ENCODE data around the gene GNG4. TPM values are rescaled to one million over a fixed set of nuclear protein-coding genes. Genes with fewer than 3 reads are reported as not detected.

GNG4 gene
- total and polyA plus RNA-seq, 2 donors (not counting 1 experiment from before 2014, with no cell fraction given): under 0.01 to 0.06 TPM

GRCh38 chr1:235586413-235586812 lies 63.2 kb downstream of the GNG4 start:
- no peak for DNase-seq (ENCODE audit: low read depth in 2 of 2)
- Histone ChIP-seq H3K4me3 (replicated peaks in 1 of 4; ENCODE audit: control extremely low read depth in 1 of 4, insufficient read depth in 1 of 4, low read depth in 3 of 4, low read length in 4 of 4) (no peak overlapping the region), H2AFZ (ENCODE audit: low read length) (no peak overlapping the region), H3K27me3 (ENCODE audit: control insufficient read depth, insufficient read depth, low read length) (peaks cover 8% of the 10 kb centered on the region), H3K9me3 (ENCODE audit: control insufficient read depth, insufficient read depth, low read depth, low read length) (no peaks in the 10 kb centered on the region), H3K27ac (ENCODE audit: insufficient read depth, low read length) (no peak overlapping the region), H3K9ac (ENCODE audit: insufficient read depth, low read length) (no peak overlapping the region), H3K36me3 (ENCODE audit: control insufficient read depth, insufficient read depth, low read length) (no peaks in the 10 kb centered on the region), H3K79me2 (ENCODE audit: control insufficient read depth, insufficient read depth, low read length) (no peaks in the 10 kb centered on the region), H3K4me1 (ENCODE audit: control insufficient read depth, extremely low read depth, insufficient read depth, low read length) (no peaks in the 10 kb centered on the region), H3K4me2 (ENCODE audit: extremely low read depth, insufficient read depth, low read length) (no peak overlapping the region), H4K20me1 (ENCODE audit: control insufficient read depth, extremely low read depth, insufficient read depth, low read length) (no peaks in the 10 kb centered on the region)
- no peak for TF ChIP-seq CTCF (conservative IDR thresholded peaks at IDR 0.05 in 1 of 2, IDR thresholded peaks at IDR 0.05 in 1 of 2; ENCODE audit: low read depth in 1 of 2, low read length in 2 of 2)
- no peak for TF ChIP-seq EZH2 (IDR thresholded peaks at IDR 0.05; ENCODE audit: low read length, missing control alignments)

- Histone ChIP-seq H3K4me1 (ENCODE audit: control insufficient read depth, extremely low read depth, insufficient read depth, low read length) (no peaks in the 10 kb centered on the region), H3K36me3 (ENCODE audit: control insufficient read depth, insufficient read depth, low read length) (no peaks in the 10 kb centered on the region), H3K4me2 (ENCODE audit: extremely low read depth, insufficient read depth, low read length) (no peak overlapping the region), H3K27me3 (ENCODE audit: control insufficient read depth, insufficient read depth, low read length) (peaks cover 6% of the 10 kb centered on the region), H3K4me3 (replicated peaks in 1 of 4; ENCODE audit: control extremely low read depth in 1 of 4, insufficient read depth in 1 of 4, low read depth in 3 of 4, low read length in 4 of 4) (no peak overlapping the region), H2AFZ (ENCODE audit: low read length) (no peak overlapping the region), H3K9ac (ENCODE audit: insufficient read depth, low read length) (no peak overlapping the region), H3K79me2 (ENCODE audit: control insufficient read depth, insufficient read depth, low read length) (no peaks in the 10 kb centered on the region), H4K20me1 (ENCODE audit: control insufficient read depth, extremely low read depth, insufficient read depth, low read length) (no peaks in the 10 kb centered on the region), H3K27ac (ENCODE audit: insufficient read depth, low read length) (no peak overlapping the region), H3K9me3 (ENCODE audit: control insufficient read depth, insufficient read depth, low read depth, low read length) (no peaks in the 10 kb centered on the region)
- no peak for DNase-seq (ENCODE audit: low read depth in 2 of 2)
- TF ChIP-seq EZH2 (IDR thresholded peaks at IDR 0.05; ENCODE audit: low read length, missing control alignments): no peak
- no peak for TF ChIP-seq CTCF (conservative IDR thresholded peaks at IDR 0.05 in 1 of 2, IDR thresholded peaks at IDR 0.05 in 1 of 2; ENCODE audit: low read depth in 1 of 2, low read length in 2 of 2)
These were observed 64.6 kb downstream of the GNG4 start for GRCh38 chr1:235584973-235585372.

- peaks cover 6% of the 10 kb centered on the region for H3K27me3 ChIP-seq (ENCODE audit: control insufficient read depth, insufficient read depth, low read length)
- no peak overlapping the region for H2AFZ ChIP-seq (ENCODE audit: low read length)
- no peak for TF ChIP-seq CTCF (conservative IDR thresholded peaks at IDR 0.05 in 1 of 2, IDR thresholded peaks at IDR 0.05 in 1 of 2; ENCODE audit: low read depth in 1 of 2, low read length in 2 of 2)
- TF ChIP-seq EZH2 (IDR thresholded peaks at IDR 0.05; ENCODE audit: low read length, missing control alignments): no peak
- H3K36me3 ChIP-seq (ENCODE audit: control insufficient read depth, insufficient read depth, low read length): no peaks in the 10 kb centered on the region
- no peak overlapping the region for H3K27ac ChIP-seq (ENCODE audit: insufficient read depth, low read length)
- H4K20me1 ChIP-seq (ENCODE audit: control insufficient read depth, extremely low read depth, insufficient read depth, low read length): no peaks in the 10 kb centered on the region
- no peaks in the 10 kb centered on the region for H3K79me2 ChIP-seq (ENCODE audit: control insufficient read depth, insufficient read depth, low read length)
- no peak for DNase-seq (ENCODE audit: low read depth in 2 of 2)
- H3K4me1 ChIP-seq (ENCODE audit: control insufficient read depth, extremely low read depth, insufficient read depth, low read length): no peaks in the 10 kb centered on the region
- no peak overlapping the region for H3K4me2 ChIP-seq (ENCODE audit: extremely low read depth, insufficient read depth, low read length)
- no peak overlapping the region for H3K4me3 ChIP-seq (replicated peaks in 1 of 4; ENCODE audit: control extremely low read depth in 1 of 4, insufficient read depth in 1 of 4, low read depth in 3 of 4, low read length in 4 of 4)
- H3K9ac ChIP-seq (ENCODE audit: insufficient read depth, low read length): no peak overlapping the region
- no peaks in the 10 kb centered on the region for H3K9me3 ChIP-seq (ENCODE audit: control insufficient read depth, insufficient read depth, low read depth, low read length)
These were observed 66.0 kb downstream of the GNG4 start for GRCh38 chr1:235583511-235584001.
